ENCODE measurements around the gene CLEC5A. TPM values are rescaled to one million over a fixed set of nuclear protein-coding genes. Genes with fewer than 3 reads are reported as not detected.

Gene CLEC5A
- 0.20 and 0.35 TPM in 2 replicates for total RNA-seq

GRCh38 chr7:141946796-141947195 lies at the start of gene CLEC5A:
TSS of gene CLEC5A (minus strand) at chr7:141946974. CDS start at chr7:141946292, 682 bp downstream.
- Mint-ChIP-seq H3K27me3 (peaks cover 4% of the 10 kb centered on the region), H3K27ac (no peak within 1 kb of the TSS), H3K9me3 (no peaks in the 10 kb centered on the region), H3K36me3 (ENCODE audit: low read depth) (no peaks in the 10 kb centered on the region), H3K4me1 (peaks cover 5% of the 10 kb centered on the region), H3K4me3 (no peak within 1 kb of the TSS)
- CTCF ChIA-PET = no interaction called here
- POLR2A ChIA-PET = no interaction called here
- DNase-seq (no peak), ATAC-seq (ENCODE audit: low read depth) (no peak)
- intact Hi-C loops (cut with micrococcal nuclease) = no loop called here
- no peak for TF ChIP-seq CTCF (IDR thresholded peaks at IDR 0.05)

- ChIA-PET POLR2A (no interaction called here), CTCF (no interaction called here)
- no peak overlapping the region for H3K4me3 Mint-ChIP-seq
- no peak for DNase-seq
- no peaks in the 10 kb centered on the region for H3K9me3 Mint-ChIP-seq
- no peak for TF ChIP-seq CTCF (IDR thresholded peaks at IDR 0.05)
- H3K27ac Mint-ChIP-seq = no peak overlapping the region
- H3K4me1 Mint-ChIP-seq = no peaks in the 10 kb centered on the region
- intact Hi-C loops (cut with micrococcal nuclease) = no loop called here
- no peaks in the 10 kb centered on the region for H3K36me3 Mint-ChIP-seq (ENCODE audit: low read depth)
- H3K27me3 Mint-ChIP-seq = peaks cover 2% of the 10 kb centered on the region
- ATAC-seq (ENCODE audit: low read depth) = no peak
Measured at GRCh38 chr7:141993354-141993753, 46.6 kb upstream of the CLEC5A start.

- ATAC-seq (ENCODE audit: low read depth) = no peak
- Mint-ChIP-seq H3K4me1 (no peaks in the 10 kb centered on the region), H3K27me3 (no peaks in the 10 kb centered on the region), H3K4me3 (no peak overlapping the region), H3K36me3 (ENCODE audit: low read depth) (no peaks in the 10 kb centered on the region), H3K9me3 (no peaks in the 10 kb centered on the region), H3K27ac (no peak overlapping the region)
- no peak for TF ChIP-seq CTCF (IDR thresholded peaks at IDR 0.05)
- POLR2A ChIA-PET = no interaction called here
- intact Hi-C loops (cut with micrococcal nuclease) = no loop called here
- CTCF ChIA-PET = interaction anchor here (1.0 kb wide), 1 partner anchor 17 kb away, joined by 3 read pairs; no protein-coding TSS in a partner anchor
- DNase-seq = no peak
Measured at GRCh38 chr7:141992688-141993087, 45.9 kb upstream of the CLEC5A start.

- no peaks in the 10 kb centered on the region for H3K4me1 Mint-ChIP-seq
- DNase-seq = no peak
- H3K27ac Mint-ChIP-seq = no peak overlapping the region
- intact Hi-C loops (cut with micrococcal nuclease) = no loop called here
- no peaks in the 10 kb centered on the region for H3K27me3 Mint-ChIP-seq
- TF ChIP-seq CTCF (IDR thresholded peaks at IDR 0.05) = no peak
- H3K4me3 Mint-ChIP-seq = no peak overlapping the region
- H3K36me3 Mint-ChIP-seq (ENCODE audit: low read depth) = no peaks in the 10 kb centered on the region
- ChIA-PET POLR2A (no interaction called here), CTCF (interaction anchor here (1.0 kb wide), 1 partner anchor 16 kb away, joined by 3 read pairs; no protein-coding TSS in a partner anchor)
- ATAC-seq (ENCODE audit: low read depth) = no peak
- no peaks in the 10 kb centered on the region for H3K9me3 Mint-ChIP-seq
Measured at GRCh38 chr7:141992156-141992555, 45.4 kb upstream of the CLEC5A start.

- no peak for DNase-seq
- no peak for ATAC-seq (ENCODE audit: low read depth)
- Mint-ChIP-seq H3K36me3 (ENCODE audit: low read depth) (no peaks in the 10 kb centered on the region), H3K27ac (no peak overlapping the region), H3K4me3 (no peak overlapping the region), H3K9me3 (no peaks in the 10 kb centered on the region), H3K27me3 (no peaks in the 10 kb centered on the region), H3K4me1 (no peaks in the 10 kb centered on the region)
- POLR2A ChIA-PET = no interaction called here
- intact Hi-C loops (cut with micrococcal nuclease) = no loop called here
- TF ChIP-seq CTCF (IDR thresholded peaks at IDR 0.05) = no peak
- CTCF ChIA-PET = no interaction called here
Measured at GRCh38 chr7:141991140-141991539, 44.4 kb upstream of the CLEC5A start.

All from activated B cell treated with CpG ODN at 0.5 μM for 24 hours (primary cell).